Fibroblast of the aortic adventitia (primary cell): ENCODE data around the gene UNC119. TPM values are rescaled to one million over a fixed set of nuclear protein-coding genes. Genes with fewer than 3 reads are reported as not detected.

Source experiments
- DNase-seq: peaks from one replicate; pipeline ENCODE4 v3.0.0-alpha.2; 2010; ENCODE audit warnings: low read depth
- H3K4me3 ChIP-seq: 2 replicates; pipeline ENCODE4 v1.5.1; 2011; ENCODE audit warnings: low read depth, mild to moderate bottlenecking, control low read depth, low read length, moderate library complexity
- CTCF ChIP-seq: IDR thresholded peaks from 2 replicates; pipeline ENCODE4 v1.5.1; 2011; ENCODE audit warnings: mild to moderate bottlenecking, low read length, control low read depth, inconsistent platforms; ENCODE audit not compliant: insufficient read depth
- total RNA-seq: library from RNA; depleted of rRNA; stranded (reverse); fragments of >200 nt; gene quantifications from 2 replicates; pipeline ENCODE4 v1.2.3, GENCODE V29; 2012; ENCODE audit warnings: low replicate concordance

UNC119 gene
- total RNA-seq, 1 donor, result 12.2 TPM

DNA sequence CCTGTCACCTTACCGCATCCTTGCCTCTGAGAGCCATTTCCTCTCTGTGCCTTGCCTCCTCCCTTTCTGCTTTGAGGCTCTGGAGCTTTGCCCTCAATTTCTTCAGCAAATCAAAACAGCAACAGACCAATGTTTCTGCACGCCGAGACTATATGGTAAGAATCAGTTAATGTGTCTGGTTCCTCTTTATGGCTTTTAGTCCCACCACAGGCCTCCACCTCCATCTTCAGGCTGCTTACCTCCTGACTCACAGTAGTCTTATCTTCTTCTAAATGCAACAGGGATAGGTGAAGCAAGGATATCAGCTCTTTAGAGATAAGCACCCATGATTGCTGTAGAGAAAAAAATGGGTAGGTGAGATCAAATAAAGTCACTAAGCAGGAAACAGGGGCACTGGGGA, 33.4 kb upstream of the UNC119 start:
- no peak overlapping the region for H3K4me3 ChIP-seq
- no peak for DNase-seq
- TF ChIP-seq CTCF, result no peak

GRCh38 chr17:28584434-28584833, 32.0 kb upstream of the UNC119 start:
- no peak for DNase-seq
- TF ChIP-seq CTCF, result no peak
- H3K4me3 ChIP-seq, result no peak overlapping the region

DNA sequence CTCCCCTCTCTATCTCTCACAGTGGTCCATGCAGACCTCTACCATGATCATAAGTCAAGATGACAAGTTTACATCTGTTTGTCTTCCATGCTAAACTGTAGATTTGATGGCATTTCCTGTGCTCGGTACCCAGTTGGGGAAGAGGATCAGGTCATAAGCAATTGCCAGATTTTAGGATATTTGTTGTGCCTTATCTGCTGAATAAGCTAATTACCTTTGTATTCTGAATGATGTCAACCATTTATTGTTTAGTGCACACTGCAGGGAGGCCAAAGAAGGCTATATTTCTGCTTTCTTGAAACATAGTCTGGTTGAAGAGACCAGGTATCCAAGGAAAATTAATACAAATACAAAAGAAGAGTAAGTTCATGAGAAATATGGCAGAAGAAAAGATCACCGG, 30.1 kb upstream of the UNC119 start:
- no peak overlapping the region for H3K4me3 ChIP-seq
- no peak for TF ChIP-seq CTCF
- no peak for DNase-seq

DNA sequence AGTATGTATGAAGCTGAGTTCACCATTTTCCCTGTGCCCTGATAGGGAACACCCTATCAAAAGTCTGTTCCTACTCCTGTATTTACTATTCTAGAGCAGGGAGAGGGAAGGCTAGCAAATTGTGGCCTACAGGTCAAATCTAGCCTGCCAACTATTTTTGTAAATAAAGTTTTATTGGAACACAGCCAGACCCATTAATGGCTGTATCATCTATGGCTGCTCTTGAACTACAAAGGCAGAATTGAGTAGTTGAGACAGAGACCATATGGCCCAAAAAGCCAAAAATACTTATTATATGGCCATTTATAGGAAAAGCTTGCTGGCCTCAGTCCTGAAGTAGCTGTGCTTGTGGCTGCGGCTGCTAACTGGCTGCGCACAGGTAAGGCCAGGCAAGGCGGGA, 28.5 kb upstream of the UNC119 start:
- DNase-seq, result no peak
- TF ChIP-seq CTCF, result no peak
- H3K4me3 ChIP-seq, result no peak overlapping the region

GRCh38 chr17:28579526-28579925, 27.1 kb upstream of the UNC119 start:
- no peak overlapping the region for H3K4me3 ChIP-seq
- no peak for TF ChIP-seq CTCF

DNA sequence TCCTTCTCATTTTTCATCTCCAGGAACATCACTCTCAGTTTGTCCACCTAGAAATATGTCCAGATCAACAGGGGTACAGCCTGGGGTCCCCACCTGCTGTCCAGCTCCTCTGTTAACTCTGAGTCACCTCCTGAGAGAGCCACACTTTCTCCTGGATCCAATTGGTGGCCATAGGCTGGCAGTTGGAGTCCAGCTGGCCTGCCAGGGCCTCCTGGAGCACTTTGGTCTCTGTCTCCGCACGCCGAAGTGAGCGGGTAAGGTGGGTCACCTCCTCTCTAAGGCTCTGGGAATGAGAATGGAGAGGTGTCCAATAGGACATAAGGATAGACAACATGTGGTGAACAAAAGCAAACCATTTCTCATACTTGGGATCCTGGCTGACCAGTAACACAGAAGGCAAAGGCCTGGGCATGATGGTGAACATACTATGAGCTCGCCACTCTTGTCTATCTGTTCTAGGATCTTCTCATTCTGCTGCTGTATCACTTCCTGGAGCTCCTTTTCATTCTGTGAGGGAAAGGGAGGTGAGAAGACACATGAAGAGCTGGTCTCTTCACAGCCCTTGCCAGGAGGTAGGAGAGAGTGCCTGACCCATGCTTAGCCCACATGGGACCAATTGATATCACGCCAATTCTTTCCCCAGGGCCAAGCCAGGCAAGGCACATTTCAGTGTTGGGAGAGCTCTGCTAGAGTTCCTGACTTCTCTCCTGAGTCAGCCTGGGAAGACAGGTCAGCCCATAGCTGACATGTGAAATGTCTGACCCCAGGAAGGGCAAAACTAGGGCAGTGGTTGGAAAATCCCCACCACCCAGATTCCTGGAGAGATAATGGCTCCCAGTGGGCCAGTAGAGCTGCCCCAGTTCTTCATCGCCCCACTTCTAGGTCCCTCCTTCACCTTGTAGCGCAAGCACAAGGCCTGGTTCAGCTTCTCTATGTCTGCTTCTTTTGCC, 26.1 kb upstream of the UNC119 start:
- DNase-seq, result no peak
- TF ChIP-seq CTCF, result no peak
- no peak overlapping the region for H3K4me3 ChIP-seq

More at GRCh38 chr17:28579526-28579925, 27.1 kb upstream of the UNC119 start:
- DNase-seq, result no peak
